Measurements from ENCODE around the gene KIF24. TPM values are rescaled to one million over a fixed set of nuclear protein-coding genes. Genes with fewer than 3 reads are reported as not detected.

Gene KIF24
- 0.26 and 0.38 TPM in 2 replicates for total RNA-seq

- peak; percentile 94 for FAIRE-seq
Observed at GRCh38 chr9:34328987-34329832, at the start of gene KIF24, which contains the start of gene NUDT2. Gene KIF24 (minus strand): TSS chr9:34329268. CDS start chr9:34311346, 17,922 bp downstream. Gene NUDT2 (plus strand): TSS chr9:34329569. CDS start chr9:34339040, 9,471 bp downstream.

GRCh38 chr9:34378376-34379060 lies 49.5 kb upstream of the KIF24 start:
- FAIRE-seq (no peak), DNase-seq (ENCODE audit: low read depth) (no peak)
- TF ChIP-seq CTCF (IDR thresholded peaks at IDR 0.05; ENCODE audit: insufficient read depth, low read length, severe bottlenecking), result no peak
- Histone ChIP-seq H3K4me3 (ENCODE audit: low read depth, low read length) (no peak overlapping the region), H3K36me3 (ENCODE audit: control insufficient read depth, insufficient read depth, low read length) (peaks cover 2% of the 10 kb centered on the region), H3K27me3 (ENCODE audit: control insufficient read depth, insufficient read depth, low read length) (no peaks in the 10 kb centered on the region)

More at GRCh38 chr9:34328987-34329832, at the start of gene KIF24, which contains the start of gene NUDT2:
- Histone ChIP-seq H3K36me3 (ENCODE audit: control insufficient read depth, insufficient read depth, low read length) (no peaks in the 10 kb centered on the region), H3K4me3 (ENCODE audit: low read depth, low read length) (peak within 1 kb of the TSS; percentile 87), H3K27me3 (ENCODE audit: control insufficient read depth, insufficient read depth, low read length) (no peaks in the 10 kb centered on the region)
- DNase-seq (ENCODE audit: low read depth), result peak; percentile 100
- no peak for TF ChIP-seq CTCF (IDR thresholded peaks at IDR 0.05; ENCODE audit: insufficient read depth, low read length, severe bottlenecking)

- no peak for TF ChIP-seq CTCF (IDR thresholded peaks at IDR 0.05; ENCODE audit: insufficient read depth, low read length, severe bottlenecking)
- no peaks in the 10 kb centered on the region for H3K27me3 ChIP-seq (ENCODE audit: control insufficient read depth, insufficient read depth, low read length)
- no peak for FAIRE-seq
- no peak for DNase-seq (ENCODE audit: low read depth)
- H3K36me3 ChIP-seq (ENCODE audit: control insufficient read depth, insufficient read depth, low read length), result peaks cover 6% of the 10 kb centered on the region
- H3K4me3 ChIP-seq (ENCODE audit: low read depth, low read length), result peak overlapping the region; percentile 85
Observed at GRCh38 chr9:34377404-34377746, 48.3 kb upstream of the KIF24 start.

- DNase-seq (ENCODE audit: low read depth) (peak; percentile 96), FAIRE-seq (no peak)
- Histone ChIP-seq H3K4me3 (ENCODE audit: low read depth, low read length) (peak within 1 kb of the TSS; percentile 85), H3K36me3 (ENCODE audit: control insufficient read depth, insufficient read depth, low read length) (peaks cover 11% of the 10 kb centered on the region), H3K27me3 (ENCODE audit: control insufficient read depth, insufficient read depth, low read length) (no peaks in the 10 kb centered on the region)
- TF ChIP-seq CTCF (IDR thresholded peaks at IDR 0.05; ENCODE audit: insufficient read depth, low read length, severe bottlenecking), result no peak
Observed at GRCh38 chr9:34376596-34377403, 47.7 kb upstream of the KIF24 start, which contains the start of gene MYORG. Gene MYORG (minus strand): TSS chr9:34376898. CDS start chr9:34372943, 3,955 bp downstream.

- Histone ChIP-seq H3K36me3 (ENCODE audit: control insufficient read depth, insufficient read depth, low read length) (peaks cover 17% of the 10 kb centered on the region), H3K27me3 (ENCODE audit: control insufficient read depth, insufficient read depth, low read length) (no peaks in the 10 kb centered on the region), H3K4me3 (ENCODE audit: low read depth, low read length) (peak overlapping the region; percentile 85)
- DNase-seq (ENCODE audit: low read depth) (peak; percentile 44), FAIRE-seq (no peak)
- peak; percentile 62 for TF ChIP-seq CTCF (IDR thresholded peaks at IDR 0.05; ENCODE audit: insufficient read depth, low read length, severe bottlenecking)
Observed at GRCh38 chr9:34375901-34376595, 47.0 kb upstream of the KIF24 start.

All from bronchial epithelial cell (primary cell).